ENCODE data around the gene OR2L5.

DNA sequence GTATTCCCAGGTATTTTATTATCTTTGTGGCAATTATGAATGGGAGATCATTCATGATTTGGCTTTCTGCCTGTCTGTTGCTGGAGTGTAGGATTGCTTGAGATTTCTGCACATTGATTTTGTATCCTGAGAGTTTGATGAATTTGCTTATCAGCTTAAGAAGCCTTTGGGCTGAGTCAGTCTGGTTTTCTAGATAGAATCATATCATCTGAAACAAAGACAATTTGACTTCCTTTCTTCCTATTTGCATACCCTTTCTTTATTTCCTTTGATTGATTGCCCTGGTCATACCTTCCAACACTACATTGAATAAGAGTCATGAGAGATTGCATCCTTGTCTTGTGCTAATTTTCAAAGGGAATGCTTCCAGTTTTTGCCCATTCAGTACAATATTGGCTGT, 41.2 kb downstream of the OR2L5 start:
- TF ChIP-seq, protein P1, sequence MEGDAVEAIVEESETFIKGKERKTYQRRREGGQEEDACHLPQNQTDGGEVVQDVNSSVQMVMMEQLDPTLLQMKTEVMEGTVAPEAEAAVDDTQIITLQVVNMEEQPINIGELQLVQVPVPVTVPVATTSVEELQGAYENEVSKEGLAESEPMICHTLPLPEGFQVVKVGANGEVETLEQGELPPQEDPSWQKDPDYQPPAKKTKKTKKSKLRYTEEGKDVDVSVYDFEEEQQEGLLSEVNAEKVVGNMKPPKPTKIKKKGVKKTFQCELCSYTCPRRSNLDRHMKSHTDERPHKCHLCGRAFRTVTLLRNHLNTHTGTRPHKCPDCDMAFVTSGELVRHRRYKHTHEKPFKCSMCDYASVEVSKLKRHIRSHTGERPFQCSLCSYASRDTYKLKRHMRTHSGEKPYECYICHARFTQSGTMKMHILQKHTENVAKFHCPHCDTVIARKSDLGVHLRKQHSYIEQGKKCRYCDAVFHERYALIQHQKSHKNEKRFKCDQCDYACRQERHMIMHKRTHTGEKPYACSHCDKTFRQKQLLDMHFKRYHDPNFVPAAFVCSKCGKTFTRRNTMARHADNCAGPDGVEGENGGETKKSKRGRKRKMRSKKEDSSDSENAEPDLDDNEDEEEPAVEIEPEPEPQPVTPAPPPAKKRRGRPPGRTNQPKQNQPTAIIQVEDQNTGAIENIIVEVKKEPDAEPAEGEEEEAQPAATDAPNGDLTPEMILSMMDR (IDR thresholded peaks at IDR 0.05): no peak
- no peak for TF ChIP-seq POLR2A (IDR thresholded peaks at IDR 0.05)
